NB4 (cell line): ENCODE results near the gene CBX2.

Experiments used
- MYC ChIP-seq: IDR thresholded peaks from 2 replicates; pipeline ENCODE4 v1.6.1; 2011; ENCODE audit warnings: low read depth, low read length
- POLR2A ChIP-seq: IDR thresholded peaks from 2 replicates; pipeline ENCODE4 v1.6.1; 2011; ENCODE audit warnings: mild to moderate bottlenecking; ENCODE audit not compliant: insufficient read length; ENCODE audit errors: extremely low read depth
- TF ChIP-seq, protein P1 (sequence below): IDR thresholded peaks from one replicate; pipeline ENCODE4 v1.5.1; 2012; ENCODE audit warnings: low read depth, low read length
- TF ChIP-seq, protein P2 (sequence below): IDR thresholded peaks from 2 replicates; pipeline ENCODE4 v1.6.1; 2011; ENCODE audit warnings: low read depth, low read length

DNA sequence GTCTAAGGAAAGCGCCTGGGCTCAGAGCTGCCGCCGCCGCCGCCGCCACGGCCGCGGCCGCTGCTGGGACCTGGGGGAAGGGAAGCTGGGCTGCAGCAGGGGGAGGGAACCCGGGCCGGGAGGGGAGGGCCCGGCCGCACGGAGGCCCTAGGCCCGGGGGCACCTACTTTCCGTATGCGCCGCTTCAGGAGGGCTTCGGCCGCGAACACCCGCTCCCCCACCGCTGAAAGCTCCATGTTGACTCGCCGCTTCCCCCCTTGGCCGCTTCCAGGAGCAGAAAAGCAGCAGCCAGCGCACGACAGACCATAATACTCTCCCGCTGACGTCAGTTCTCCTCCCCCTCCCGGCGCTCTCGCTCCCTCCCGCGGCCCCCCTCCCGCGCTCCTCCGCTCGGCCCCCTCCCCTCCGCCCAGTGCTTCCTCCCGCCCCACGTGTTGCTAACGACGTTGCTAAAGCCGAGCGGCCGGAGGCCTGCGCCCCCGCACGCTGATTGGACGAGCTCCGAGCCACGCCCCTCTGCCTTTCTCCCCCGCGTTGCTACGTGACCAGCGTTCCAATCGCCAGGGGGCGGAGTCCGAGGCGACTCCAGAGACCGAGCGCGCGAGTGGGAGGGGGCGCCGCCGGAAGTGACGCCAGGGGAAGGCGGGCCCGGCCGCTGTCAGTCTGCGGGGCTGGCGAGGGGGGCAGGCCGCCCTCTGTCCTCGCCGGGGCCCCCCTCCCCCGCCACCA lies 19.0 kb downstream of the CBX2 start, which contains the start of gene CBX8:
- TF ChIP-seq, protein P1, sequence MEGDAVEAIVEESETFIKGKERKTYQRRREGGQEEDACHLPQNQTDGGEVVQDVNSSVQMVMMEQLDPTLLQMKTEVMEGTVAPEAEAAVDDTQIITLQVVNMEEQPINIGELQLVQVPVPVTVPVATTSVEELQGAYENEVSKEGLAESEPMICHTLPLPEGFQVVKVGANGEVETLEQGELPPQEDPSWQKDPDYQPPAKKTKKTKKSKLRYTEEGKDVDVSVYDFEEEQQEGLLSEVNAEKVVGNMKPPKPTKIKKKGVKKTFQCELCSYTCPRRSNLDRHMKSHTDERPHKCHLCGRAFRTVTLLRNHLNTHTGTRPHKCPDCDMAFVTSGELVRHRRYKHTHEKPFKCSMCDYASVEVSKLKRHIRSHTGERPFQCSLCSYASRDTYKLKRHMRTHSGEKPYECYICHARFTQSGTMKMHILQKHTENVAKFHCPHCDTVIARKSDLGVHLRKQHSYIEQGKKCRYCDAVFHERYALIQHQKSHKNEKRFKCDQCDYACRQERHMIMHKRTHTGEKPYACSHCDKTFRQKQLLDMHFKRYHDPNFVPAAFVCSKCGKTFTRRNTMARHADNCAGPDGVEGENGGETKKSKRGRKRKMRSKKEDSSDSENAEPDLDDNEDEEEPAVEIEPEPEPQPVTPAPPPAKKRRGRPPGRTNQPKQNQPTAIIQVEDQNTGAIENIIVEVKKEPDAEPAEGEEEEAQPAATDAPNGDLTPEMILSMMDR = no peak
- TF ChIP-seq POLR2A (peak; percentile 31), MYC (peak; percentile 33)
- TF ChIP-seq, protein P2, sequence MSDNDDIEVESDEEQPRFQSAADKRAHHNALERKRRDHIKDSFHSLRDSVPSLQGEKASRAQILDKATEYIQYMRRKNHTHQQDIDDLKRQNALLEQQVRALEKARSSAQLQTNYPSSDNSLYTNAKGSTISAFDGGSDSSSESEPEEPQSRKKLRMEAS = peak; percentile 88
